ENCODE data around the gene CHRNA10.

GRCh38 chr11:3703383-3703782 is 32.2 kb upstream of the CHRNA10 start:
- no peak for TF ChIP-seq CTCF (conservative IDR thresholded peaks at IDR 0.05; ENCODE audit: low read depth, low read length)
- no peak for TF ChIP-seq EZH2 (IDR thresholded peaks at IDR 0.05; ENCODE audit: borderline replicate concordance, low read depth, low read length, poor library complexity, severe bottlenecking)
